Thoracic aorta (tissue), 2 donors: ENCODE results near the gene MYZAP. TPM values are rescaled to one million over a fixed set of nuclear protein-coding genes. Genes with fewer than 3 reads are reported as not detected.

Experiments
- ATAC-seq: fragments of 150-250 bp; one replicate; pipeline ENCODE4 v1.8.0; 2017; ENCODE audit warnings: low read depth; ENCODE audit not compliant: insufficient number of reproducible peaks, low FRiP score
- DNase-seq: peaks from one replicate; pipeline ENCODE4 v3.0.0-alpha.2; 2020; ENCODE audit warnings: low spot score
- H3K27ac ChIP-seq, 2 donors: fragments of 200-600 bp; sonication (generic); 1 replicate in 1 of 2; 2 replicates in 1 of 2; pipeline ENCODE4 v1.5.1; 2016; ENCODE audit warnings: mild to moderate bottlenecking in 2 of 2, moderate library complexity in 2 of 2
- H3K27me3 ChIP-seq: fragments of 200-600 bp; sonication (generic); replicated peaks from 2 replicates; pipeline ENCODE4 v1.6.0; 2016; ENCODE audit warnings: mild to moderate bottlenecking; ENCODE audit not compliant: insufficient read depth
- H3K36me3 ChIP-seq: fragments of 200-600 bp; sonication (generic); one replicate; pipeline ENCODE4 v1.5.1; 2016
- H3K4me1 ChIP-seq, 2 donors: fragments of 200-600 bp; sonication (generic); 1 replicate in 1 of 2; 2 replicates in 1 of 2; pipeline versions ENCODE4 v1.5.1 to v1.6.0; 2016; ENCODE audit warnings: low read depth in 2 of 2, mild to moderate bottlenecking in 1 of 2; ENCODE audit not compliant: control insufficient read depth in 1 of 2
- H3K4me3 ChIP-seq: fragments of 200-600 bp; sonication (generic); 2 replicates; pipeline ENCODE4 v1.5.1; 2016; ENCODE audit warnings: mild to moderate bottlenecking
- H3K9me3 ChIP-seq: fragments of 200-600 bp; sonication (generic); 2 replicates; pipeline ENCODE4 v1.5.1; 2016
- CTCF ChIP-seq: fragments of 200-600 bp; sonication (generic); IDR thresholded peaks from one replicate; pipeline ENCODE4 v1.5.1; 2019; ENCODE audit warnings: antibody characterized with exemption
- total RNA-seq, 2 donors: library from RNA; depleted of rRNA; stranded (reverse); fragments of >200 nt; gene quantifications; one replicate each; pipeline versions ENCODE4 v1.1.0 to v1.2.3, GENCODE V29; 2016

The MYZAP gene
- total RNA-seq, 2 donors from 2014 or later = 3.8 to 6.8 TPM

GRCh38 chr15:57598346-57598745 lies 6.6 kb downstream of the MYZAP start:
- Histone ChIP-seq H3K9me3 (no peaks in the 10 kb centered on the region), H3K27ac (no peak overlapping the region), H3K4me3 (no peak overlapping the region), H3K36me3 (no peaks in the 10 kb centered on the region), H3K4me1 (peaks cover 3 to 10% of the 10 kb centered on the region in 2 donors), H3K27me3 (no peaks in the 10 kb centered on the region)
- TF ChIP-seq CTCF = no peak
- no peak for DNase-seq
- ATAC-seq = no peak

- no peak for TF ChIP-seq CTCF
- peak overlapping the region; percentile 42 for H3K4me3 ChIP-seq
- DNase-seq (no peak), ATAC-seq (no peak)
- no peaks in the 10 kb centered on the region for H3K36me3 ChIP-seq
- H3K4me1 ChIP-seq = peaks cover 3 to 10% of the 10 kb centered on the region in 2 donors
- no peaks in the 10 kb centered on the region for H3K9me3 ChIP-seq
- H3K27ac ChIP-seq = no peak overlapping the region
- H3K27me3 ChIP-seq = no peaks in the 10 kb centered on the region
Observed at GRCh38 chr15:57599296-57599810, 7.6 kb downstream of the MYZAP start.

- no peaks in the 10 kb centered on the region for H3K27me3 ChIP-seq
- no peaks in the 10 kb centered on the region for H3K36me3 ChIP-seq
- no peak overlapping the region for H3K27ac ChIP-seq
- H3K4me1 ChIP-seq = peaks cover 3 to 10% of the 10 kb centered on the region in 2 donors
- ATAC-seq (no peak), DNase-seq (no peak)
- no peaks in the 10 kb centered on the region for H3K9me3 ChIP-seq
- H3K4me3 ChIP-seq = peak overlapping the region; percentile 2
- TF ChIP-seq CTCF = no peak
Observed at GRCh38 chr15:57600197-57600596, 8.5 kb downstream of the MYZAP start.

- TF ChIP-seq CTCF = no peak
- Histone ChIP-seq H3K4me1 (peaks cover 0 to 1% of the 10 kb centered on the region in 2 donors), H3K27ac (no peak overlapping the region), H3K27me3 (no peaks in the 10 kb centered on the region), H3K9me3 (no peaks in the 10 kb centered on the region), H3K36me3 (no peaks in the 10 kb centered on the region), H3K4me3 (no peak overlapping the region)
- DNase-seq (no peak), ATAC-seq (no peak)
Observed at GRCh38 chr15:57604507-57604906, 12.8 kb downstream of the MYZAP start.

DNA sequence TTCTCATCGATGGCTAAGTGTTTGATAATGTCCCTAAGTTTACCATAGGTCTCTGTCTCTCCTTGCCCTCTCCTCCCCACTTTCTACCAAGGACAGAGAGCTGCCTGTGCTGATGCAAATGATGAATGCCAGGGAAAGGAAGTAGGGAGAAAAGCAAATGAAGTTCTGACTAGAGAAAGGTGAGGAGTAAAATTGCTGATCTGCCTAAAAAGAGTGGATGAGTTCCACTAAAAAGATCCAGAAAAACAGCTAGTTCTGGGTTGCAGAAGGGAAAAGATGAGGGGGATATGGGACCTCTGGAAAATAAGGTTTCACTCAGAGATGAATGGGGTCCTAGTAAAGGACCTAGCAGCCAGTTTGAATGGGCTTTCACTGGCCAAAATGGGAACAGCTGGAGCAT lies 13.8 kb downstream of the MYZAP start:
- Histone ChIP-seq H3K27me3 (no peaks in the 10 kb centered on the region), H3K36me3 (no peaks in the 10 kb centered on the region), H3K27ac (no peak overlapping the region), H3K4me1 (no peaks in the 10 kb centered on the region), H3K9me3 (no peaks in the 10 kb centered on the region), H3K4me3 (no peak overlapping the region)
- DNase-seq = no peak
- TF ChIP-seq CTCF = no peak
- ATAC-seq = no peak
